Gastrocnemius medialis (tissue), 4 donors: ENCODE data around the gene ASPG.

Experiments
- CTCF ChIP-seq, 5 experiments: fragments of 450-650 bp in 3 of 5; fragments of 200-600 bp in 2 of 5; sonication (generic) in 2 of 5; IDR thresholded peaks in 4 of 5; conservative IDR thresholded peaks in 1 of 5; 1 replicate in 4 of 5; 2 replicates in 1 of 5; pipeline ENCODE4 v1.5.1; 2016 to 2019; ENCODE audit warnings: antibody characterized with exemption in 5 of 5, mild to moderate bottlenecking in 3 of 5, moderate library complexity in 3 of 5
- POLR2A ChIP-seq, 2 donors: fragments of 450-650 bp; IDR thresholded peaks; one replicate each; pipeline ENCODE4 v1.6.1; 2017; ENCODE audit warnings: antibody characterized with exemption in 2 of 2, mild to moderate bottlenecking in 2 of 2, moderate library complexity in 2 of 2

- no peak for TF ChIP-seq CTCF (IDR thresholded peaks at IDR 0.05 in 4 of 5, conservative IDR thresholded peaks at IDR 0.05 in 1 of 5)
- TF ChIP-seq POLR2A (IDR thresholded peaks at IDR 0.05), result no peak
Observed at GRCh38 chr14:104101651-104102281, 16.3 kb downstream of the ASPG start.
